Activated CD4-positive, CD25-positive, alpha-beta regulatory T cell (primary cell): ENCODE measurements around the gene ZDHHC5.

Source experiments
- DNase-seq, 4 experiments: peaks; one replicate each; lab custom pipeline; 2025; lab: John Stamatoyannopoulos, UW

The ZDHHC5 gene

DNA sequence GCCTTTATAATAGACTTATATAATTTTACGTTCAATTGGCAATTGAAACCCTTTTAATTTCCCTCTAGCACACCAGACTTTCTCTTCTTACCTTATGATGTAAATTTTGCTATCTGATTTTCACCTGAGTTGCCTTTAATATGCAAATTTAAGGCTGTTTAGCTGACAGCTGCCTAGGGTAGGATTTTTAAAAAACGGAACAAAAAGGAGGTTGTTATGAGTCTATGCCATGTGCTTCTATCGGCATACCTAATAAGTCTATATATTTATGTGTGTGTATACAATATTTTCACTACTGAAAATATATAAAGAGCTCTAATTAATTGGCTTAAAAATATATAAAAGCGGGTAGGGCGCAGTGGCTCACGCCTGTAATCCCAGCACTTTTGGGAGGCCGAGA, 61.6 kb downstream of the ZDHHC5 start:
- DNase-seq = no peak

DNA sequence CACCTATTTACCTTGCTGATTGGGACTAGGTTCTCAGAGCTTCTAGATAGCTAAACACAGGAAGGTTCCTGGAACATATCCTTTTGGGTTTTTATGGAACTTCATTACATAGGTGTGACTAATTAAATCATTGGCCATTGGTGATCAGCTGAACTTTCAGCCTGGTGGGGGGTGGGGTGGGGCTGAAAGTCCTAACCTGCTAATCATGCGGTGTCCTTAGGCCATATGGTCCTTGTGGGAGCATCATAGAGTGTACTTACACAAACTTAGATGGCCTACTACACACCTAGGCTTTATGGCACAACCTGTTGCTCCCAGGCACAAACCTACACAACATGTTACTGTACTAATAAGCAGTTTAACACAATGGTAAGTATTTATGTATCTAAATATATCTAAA, 64.7 kb downstream of the ZDHHC5 start:
- DNase-seq = no peak

DNA sequence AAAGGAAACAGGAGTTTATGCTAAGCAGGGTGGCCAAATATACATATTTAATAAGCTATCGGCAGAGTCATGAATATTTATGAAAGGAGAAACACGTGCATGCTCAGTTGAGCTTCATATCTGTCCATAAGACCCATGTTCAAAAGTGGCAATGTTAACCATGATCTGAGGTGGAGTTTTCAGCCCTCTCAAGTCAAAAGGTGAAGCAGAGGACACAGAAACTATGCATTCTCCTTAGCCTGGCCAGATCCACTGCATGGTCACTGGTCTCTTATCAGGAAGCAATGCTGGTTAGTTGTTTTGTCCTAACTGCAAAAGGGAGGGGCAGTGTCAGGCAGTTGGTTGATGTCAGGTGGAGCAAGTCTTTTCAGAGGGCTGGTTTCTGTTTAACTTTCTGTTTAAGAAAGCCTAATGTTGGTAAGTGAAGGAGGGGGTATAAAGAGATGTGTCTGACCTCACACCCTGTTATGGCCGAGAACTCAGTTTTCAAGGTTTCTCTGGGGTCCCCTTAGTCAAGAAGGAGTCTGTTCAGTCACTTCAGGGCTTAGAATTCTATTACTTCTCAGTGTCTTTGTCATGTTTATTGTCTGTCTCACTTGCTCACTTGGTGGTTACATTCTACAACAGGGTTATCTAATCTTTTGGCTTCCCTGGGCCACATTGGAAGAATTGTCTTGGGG, 67.8 kb downstream of the ZDHHC5 start:
- no peak for DNase-seq

DNA sequence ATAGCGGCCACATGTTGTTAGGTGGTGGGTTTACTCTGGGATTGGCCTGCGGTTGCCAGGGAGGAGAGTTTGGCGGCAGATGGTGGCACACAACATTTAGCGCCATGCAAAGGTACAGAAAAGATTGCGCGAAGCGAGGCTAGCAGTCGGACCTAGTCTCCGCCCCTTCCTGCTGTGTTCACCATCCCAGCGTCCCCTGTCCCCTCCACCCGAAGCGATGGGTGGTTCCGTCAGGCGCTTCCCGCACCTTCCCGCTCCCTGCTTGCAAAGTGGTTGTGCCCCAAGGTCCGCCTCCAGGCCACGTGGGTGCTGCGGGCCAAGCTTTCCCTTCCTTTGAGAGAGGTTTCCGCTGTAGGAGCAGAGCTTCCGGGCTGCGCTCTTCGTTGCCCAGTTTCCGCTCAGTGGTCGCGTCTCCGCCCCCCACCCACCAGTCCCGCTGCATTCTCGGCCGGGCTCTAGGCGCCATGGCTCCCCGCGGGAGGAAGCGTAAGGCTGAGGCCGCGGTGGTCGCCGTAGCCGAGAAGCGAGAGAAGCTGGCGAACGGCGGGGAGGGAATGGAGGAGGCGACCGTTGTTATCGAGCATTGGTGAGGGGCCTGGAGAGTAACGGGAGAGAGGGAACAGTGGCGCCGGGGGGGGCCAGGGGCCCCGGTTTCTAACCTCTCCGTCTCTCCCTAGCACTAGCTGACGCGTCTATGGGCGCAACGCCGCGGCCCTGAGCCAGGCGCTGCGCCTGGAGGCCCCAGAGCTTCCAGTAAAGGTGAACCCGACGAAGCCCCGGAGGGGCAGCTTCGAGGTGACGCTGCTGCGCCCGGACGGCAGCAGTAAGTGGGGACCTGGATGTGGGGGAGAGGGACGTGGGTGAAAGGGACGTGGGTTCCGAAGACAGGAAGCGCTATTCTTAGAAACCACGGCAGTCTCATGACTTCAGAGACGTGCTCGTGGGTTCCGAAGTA, 73.5 kb downstream of the ZDHHC5 start, which contains the start of gene SELENOH:
Gene SELENOH (plus strand): TSS at position 360 of the 955 bp plus-strand sequence. CDS start 105 bp downstream, at position 465.
- DNase-seq = peak; percentile 78 to 84 (median 79)

DNA sequence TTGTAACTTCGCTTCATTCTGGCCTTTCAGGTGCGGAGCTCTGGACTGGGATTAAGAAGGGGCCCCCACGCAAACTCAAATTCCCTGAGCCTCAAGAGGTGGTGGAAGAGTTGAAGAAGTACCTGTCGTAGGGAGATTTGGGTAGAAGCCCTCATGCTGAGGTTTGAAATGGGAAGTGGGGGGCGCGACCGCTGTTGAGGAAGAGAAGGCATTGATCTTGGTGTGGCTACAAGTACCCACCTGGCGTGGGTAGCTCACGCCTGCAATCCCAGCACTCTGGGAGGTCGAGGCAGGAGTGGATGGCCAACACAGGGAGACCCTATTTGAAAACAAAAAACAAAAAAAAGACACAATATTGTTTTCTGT, 74.2 kb downstream of the ZDHHC5 start:
- DNase-seq = no peak

DNA sequence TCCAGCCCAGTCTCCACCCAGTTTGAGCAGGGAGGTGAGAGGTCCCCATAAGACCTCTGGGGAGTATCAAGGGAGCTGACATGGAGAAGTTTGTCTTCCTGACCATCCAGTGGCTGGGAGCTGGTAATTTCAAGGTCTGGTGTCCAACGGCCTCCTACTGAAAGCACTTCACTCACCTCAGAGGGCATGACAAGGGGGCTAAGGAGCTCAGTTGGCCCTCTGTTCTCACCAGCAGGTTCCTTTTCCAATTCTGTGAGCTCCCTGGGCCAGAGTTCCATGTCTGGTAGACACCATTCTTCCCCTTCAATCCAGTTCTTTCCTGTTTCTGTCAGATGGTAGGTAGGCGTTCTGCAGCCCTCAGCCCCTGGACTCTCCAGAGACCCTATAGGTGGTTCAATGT, 76.4 kb downstream of the ZDHHC5 start:
- no peak for DNase-seq

DNA sequence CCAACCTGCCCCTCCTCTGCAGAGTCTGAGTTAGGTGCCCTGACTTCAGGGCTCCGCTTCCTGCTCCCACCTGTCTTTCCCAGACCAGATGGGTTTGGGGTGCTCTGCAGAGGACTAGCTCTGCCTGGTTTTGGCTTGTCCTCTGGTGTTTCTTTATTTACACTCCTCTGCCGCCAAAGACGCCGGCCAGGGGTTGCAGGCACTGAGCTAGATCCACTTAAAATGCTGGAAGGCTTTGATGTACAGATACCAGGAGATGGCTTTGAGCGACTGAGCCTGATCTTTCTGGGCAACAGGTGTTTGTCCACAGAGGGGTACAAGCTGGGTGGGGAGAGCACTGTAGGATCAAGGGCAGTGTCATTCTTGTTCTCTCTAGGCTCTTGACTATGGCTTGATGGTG, 77.3 kb downstream of the ZDHHC5 start:
- no peak for DNase-seq

DNA sequence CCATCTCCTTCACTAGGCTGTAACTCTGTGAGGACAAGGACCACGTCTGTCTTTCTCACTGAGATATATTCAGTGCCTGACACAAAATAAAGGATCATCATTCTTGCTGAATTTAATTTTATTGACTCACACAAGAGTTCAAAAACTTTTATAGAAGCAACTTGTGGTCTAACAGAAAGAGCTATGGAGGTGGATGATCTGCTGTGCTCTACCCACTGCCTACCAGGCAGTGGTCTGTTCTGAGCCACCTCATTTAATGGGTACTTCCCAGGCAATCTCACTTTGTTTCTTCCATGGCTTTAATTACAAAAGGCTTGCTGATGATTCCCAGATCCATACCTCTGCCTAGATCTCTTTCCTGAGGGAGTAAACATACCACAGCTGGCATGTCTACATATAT, 79.0 kb downstream of the ZDHHC5 start:
- DNase-seq = no peak
